Superior temporal gyrus (tissue), 1 donor: ENCODE measurements around the gene TK1.

Experiments used
- DNase-seq: peaks from one replicate; pipeline ENCODE4 v3.0.0-alpha.2; 2016; ENCODE audit errors: extremely low spot score

The TK1 gene

DNA sequence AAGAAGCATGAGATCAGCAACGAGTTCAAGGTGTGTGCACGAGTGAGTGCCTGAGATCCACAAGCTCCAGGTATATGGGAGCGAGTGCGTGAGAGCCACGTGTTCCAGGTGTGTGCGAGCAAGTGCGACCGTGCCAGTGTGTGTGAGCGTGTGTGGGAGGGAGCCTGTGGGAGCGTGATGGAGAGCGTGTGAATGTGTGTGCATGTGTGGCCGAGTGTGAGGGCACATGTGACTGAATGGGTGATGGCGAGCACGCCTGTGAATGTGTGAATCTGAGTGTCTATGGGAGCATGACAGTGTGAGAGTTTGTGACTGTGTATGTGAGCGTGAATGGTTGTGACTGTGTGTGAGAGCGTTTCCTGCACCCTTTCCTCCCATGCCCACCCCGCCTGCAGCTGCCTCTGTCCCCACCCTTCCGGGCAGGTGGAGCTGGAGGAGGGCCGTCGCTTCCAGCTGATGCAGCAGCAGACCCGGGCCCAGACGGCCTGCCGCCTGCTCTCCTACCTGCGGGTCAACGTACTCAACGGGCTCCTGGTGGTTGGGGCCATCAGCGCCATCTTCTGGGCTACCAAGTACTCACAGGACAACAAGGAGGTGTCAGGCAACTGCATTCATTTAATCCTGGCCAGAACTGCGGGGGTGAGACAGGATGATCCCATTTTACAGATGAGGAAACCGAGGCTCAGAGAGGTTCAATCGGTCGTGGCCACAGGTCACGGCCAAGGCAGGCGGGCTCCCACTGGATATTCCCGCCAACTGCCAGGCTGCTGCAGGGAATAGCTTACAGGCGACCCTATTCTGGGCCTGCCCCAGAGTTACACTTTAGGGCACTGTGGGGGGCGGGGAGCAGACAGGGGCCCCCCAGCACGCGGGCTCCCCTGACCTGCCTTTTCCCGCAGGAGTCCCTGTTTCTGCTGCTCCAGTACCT, 52.6 kb downstream of the TK1 start:
- peak; percentile 27 for DNase-seq

DNA sequence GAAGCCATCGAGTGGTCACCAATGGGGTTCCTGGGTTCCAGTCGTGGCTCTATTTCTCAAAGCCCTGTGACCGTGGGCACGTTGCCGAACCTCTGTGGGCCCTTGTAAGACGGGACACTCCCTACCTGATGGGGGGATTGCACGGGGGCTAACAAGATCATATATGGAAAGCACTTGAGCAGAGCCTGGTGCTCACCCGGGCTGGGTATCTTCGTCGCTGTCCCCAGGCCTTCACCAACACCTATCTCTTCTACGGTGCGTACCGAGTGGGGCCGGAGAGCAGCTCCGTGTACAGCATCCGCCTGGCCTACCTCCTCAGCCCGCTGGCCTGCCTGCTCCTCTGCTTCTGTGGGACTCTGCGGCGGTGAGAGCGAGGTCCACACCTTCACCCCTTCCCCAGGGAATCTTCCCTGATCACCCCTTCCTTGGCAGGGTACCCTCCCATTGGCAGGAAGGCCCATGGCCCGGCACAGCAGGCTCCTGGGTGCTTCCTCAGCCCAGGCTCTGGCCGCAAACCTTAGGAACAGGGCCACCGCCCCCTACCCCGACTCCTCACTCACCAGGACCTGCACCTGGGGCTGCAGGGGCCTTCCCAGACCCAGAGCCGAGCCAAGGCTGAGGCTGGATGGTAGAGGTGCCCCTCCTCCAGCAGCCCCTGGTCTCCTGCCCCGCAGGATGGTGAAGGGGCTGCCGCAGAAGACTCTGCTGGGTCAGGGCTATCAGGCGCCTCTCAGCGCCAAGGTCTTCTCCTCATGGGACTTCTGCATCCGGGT, 53.5 kb downstream of the TK1 start:
- no peak for DNase-seq

DNA sequence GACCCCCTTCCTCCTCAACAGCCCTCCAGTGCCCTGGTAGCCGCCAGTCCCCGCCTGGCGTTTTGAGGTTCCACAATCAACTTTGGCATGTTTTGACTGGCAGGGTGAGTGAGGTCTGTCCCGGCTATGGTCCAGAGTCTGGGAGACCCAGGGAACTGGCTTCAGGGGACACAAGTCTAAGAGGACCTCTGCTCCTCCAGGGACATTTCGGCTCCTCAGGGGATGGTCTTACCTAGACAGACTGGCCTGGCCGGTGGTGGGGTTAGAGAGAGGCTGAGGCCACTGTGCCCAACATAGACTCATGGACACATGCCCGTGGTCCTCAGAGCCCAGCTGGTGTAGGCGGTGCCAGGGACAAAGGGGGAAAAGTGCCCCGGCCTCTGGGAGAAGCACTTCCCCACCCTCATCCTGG, 54.1 kb downstream of the TK1 start:
- DNase-seq = no peak

DNA sequence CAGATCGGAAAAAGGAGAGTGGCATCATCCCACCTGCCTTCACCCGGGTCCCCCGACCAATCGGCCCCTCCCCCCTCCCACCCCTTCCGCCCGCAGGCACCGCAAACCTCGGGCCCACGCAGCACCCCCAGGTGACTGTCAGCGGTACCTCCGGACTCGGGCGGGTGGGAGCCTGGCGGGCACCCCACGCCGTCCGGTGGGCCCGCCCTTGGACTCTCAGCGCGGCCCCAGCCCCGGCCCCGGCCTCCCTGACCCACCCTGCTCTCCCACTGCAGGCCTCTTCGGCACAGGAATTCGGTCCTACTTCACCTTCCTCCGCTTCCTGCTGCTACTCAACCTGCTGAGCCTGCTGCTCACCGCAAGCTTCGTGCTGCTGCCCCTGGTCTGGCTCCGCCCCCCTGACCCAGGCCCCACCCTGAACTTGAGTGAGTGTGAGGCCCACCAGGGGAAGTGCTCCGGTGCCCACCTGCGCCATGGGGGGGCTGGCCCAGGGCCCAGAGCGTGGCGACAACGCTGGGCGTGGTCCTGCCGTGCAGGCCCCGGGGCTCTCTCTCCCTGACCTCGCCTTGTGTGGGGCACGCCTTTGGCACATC, 54.7 kb downstream of the TK1 start:
- no peak for DNase-seq

DNA sequence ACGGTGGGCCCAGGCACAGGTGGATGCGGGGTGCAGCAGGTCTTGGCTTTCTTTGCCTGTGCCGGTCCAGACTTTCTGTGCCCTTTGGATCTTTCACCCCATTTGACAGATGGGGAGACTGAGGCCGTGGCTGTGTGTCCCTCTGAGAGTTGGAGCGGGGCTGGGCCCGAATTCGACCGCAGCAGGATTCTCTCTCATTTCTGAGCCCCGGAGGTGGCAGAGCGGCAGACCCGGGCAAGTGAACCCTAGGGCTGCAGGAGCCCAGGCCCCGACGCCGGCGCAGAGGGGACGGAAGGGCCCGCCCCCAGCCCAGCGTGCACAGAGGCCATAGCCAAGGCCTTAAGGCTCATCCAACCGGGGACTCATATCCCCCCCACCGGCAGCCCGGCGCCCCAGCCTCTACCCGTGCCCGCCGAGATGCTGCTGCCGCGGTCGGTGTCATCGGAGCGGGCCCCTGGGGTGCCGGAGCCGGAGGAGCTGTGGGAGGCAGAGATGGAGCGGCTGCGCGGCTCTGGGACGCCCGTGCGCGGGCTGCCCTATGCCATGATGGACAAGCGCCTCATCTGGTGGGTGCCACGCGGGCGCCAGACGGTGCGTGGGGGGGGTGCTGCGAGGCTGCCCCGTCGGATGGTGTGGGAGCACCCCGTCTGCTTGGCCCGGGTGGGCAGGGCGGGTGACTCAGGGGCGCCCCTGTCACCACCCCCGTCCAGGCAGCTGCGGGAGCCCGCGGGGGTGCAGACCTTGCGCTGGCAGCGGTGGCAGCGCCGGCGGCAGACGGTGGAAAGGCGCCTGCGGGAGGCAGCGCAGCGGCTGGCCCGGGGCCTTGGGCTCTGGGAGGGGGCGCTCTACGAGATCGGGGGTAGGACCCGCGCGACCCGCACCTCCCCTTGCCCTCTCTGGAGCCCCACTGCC, 55.4 kb downstream of the TK1 start:
- DNase-seq = peak; percentile 33

DNA sequence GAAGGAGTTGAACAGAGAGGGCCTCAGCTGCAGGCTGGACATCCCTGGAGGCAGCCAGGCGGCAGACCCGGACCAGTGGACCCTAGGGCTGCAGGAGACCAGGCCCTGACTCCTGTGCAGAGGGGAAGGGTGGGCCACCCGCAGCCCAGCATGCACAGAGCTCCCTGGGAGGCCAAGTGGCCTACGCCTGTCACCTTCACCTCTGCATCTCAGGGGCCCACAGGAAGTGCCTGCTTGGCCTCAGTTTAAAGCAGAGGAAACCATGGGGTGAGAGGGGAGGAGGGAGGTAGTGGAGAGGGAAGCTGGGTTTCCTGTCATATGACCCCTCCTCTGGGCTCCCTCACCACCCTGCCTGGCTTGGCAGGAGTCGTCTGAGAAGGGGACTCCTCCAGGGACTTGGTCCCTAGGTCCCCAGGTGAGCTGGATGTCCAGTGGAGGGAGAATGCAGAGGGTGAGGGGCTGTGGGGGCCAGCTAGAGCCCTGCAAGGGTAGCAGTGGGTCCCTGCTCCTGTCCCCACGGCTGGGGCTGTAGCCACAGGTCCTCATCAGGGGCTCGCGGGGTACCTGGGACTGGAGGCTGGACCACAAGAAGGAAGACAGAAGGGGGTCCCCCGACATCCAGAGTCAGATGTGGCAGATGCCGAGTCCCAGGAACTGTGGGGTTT, 56.3 kb downstream of the TK1 start, which contains the start of gene TMC8:
TMC8 (plus strand) TSS at position 335 of the 665 bp plus-strand sequence. CDS start 818 bp downstream, outside the sequence.
- DNase-seq = peak; percentile 22

DNA sequence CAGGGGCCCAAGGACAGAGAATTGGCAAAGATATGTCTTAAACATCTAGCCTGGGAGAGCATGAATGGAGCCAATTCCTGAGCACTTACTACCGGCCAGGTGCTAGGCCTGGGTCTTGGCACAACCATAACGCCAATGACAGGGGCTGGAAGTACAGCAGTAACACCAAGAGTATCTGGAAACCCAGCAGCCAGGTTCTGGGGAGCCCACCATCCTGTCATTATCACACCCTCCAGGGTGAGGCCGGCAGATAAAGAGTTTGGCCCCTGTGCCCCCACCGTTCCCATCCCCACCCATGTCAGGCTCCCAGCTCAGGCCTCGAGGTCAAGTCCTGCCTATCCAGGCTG, 56.8 kb downstream of the TK1 start:
- no peak for DNase-seq

DNA sequence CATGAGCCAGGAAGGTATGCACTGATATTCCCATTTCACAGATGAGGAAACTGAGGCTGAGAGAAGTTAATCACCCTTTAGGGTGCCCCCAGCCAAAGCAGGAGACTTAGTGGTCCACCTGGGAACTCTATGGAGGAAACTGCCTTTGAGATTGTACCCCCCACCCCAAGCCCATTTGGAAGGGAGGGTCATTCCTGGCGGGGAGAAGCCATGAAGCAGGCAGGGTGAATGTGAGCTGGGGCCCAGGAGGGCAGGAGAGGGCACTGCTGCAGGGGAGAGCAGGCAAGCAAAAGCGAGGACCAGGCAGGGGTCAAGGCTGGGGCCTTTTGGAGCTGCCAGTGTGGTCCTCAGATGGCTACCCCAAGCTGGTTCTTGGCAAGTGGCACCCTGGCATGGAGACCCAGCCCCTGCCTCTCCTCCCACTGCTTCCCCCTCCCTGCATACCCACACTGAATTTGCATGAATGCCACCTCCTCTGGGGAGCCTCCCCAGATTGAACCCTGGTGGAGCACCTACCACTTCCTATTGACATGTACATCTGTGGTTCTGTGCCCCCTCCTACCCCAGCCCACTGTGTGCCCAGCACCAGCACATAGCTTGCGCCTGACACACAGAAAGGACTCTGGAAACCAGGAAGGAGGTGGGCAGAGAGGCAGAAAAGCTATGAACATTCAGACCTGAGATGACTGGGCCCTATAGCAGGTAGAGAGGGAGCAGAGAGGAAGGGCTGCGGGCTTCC, 57.3 kb downstream of the TK1 start:
- DNase-seq = no peak

DNA sequence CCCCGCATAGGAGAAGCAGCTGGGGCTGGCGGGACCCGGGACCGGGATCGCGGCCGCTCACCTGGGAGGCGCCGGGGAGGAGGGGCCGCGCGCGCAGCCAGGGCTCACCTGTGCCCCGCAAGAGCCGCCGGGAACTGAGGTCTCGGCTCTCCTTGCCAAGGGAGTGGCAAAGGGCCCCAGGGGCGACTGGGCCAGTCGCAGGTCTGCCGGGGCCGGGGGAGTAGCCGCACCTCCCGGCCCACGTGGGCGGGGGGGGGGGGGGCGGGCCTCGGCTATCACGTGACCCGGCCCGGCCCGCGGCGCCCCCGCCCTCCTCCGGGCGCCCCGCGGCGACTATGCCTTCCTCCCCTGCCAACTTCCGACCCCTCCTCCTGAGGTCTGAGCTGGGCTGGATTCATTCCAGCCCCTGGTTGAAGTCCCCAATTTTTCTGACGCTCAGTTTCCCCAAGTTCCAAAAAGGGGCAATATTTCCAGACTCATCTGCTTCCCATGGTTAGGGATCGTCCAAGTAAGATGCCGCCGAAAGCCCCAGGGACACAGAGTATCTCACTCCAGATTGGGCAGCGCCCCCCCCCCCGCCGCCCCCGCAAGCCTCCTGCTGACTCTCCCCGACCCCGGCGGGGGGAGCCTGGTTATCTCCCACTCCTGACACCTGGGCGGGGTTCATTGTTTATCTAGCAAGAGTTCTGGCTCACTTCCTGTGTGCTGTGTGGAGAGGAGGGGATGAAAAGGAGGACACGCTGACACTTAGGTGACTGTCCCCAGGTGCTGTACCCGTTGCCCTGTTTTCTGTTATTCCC, 58.1 kb downstream of the TK1 start, which contains the start of gene TMC6:
TMC6 (minus strand) TSS at position 205 of the 800 bp plus-strand sequence. CDS start 1,923 bp downstream, outside the sequence.
- peak; percentile 49 for DNase-seq

DNA sequence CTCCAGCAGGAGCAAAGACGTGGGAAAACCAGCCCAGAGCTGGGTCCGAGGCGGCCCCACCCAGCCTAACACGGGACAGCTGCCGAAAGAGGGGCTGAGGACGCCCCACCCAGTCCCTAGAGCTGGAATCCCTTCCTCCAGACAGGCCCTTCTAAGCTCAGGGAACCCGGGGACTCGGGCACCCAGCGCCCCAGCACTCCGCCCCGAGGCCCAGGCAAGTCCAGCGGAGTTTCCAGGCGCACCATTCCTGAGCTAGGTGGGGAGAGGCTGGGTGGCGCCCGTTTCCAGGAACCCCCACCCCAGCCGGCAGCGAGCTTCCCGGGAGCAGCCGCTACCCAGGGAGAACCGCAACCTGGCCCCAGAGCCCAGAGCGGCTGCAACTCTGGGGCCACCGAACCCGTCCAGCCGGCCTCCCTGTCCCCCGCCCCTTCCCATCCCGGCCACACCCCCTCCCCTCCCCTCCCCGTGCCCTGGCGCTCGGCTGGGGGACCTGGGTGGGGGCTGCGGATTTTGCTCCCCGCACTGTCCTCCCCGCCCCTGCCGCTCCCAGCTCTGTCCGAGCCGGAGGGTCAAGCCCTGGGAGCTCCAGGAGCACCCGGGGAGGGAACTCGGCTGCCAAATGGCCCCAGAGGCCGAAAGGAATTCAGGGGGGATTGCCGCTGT, 58.8 kb downstream of the TK1 start:
- no peak for DNase-seq

DNA sequence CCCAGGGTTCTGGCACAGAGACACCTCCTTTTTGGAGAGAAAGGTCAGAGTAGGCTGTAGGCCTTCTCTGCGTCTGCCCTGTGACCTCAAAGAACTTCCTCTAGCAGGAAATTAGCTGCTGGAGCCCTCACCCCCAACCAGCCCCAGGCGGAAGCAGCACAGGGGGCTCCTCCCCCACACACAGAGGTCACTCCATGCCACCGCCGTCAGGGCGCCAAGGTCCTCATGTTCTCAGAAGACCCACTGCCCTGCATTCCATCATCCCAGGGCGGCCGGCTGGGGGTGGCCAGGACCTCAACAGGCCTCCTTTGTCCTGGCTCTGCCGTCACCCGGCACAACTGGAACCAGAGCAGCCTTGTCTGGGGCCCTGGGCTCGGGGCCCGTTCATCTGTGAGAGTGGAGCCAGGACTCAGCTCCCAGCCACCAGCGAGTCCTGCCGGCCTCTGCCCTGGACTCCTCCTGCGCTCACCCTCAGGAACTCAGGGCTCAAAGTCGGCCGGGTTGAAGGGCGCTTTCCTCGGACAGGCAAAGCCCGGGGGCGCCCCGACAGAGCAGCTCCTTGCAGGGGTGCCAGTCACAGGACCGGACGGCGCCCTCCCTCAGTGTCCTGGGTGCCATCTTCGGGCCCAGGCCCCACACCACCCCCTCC, 59.5 kb downstream of the TK1 start:
- peak; percentile 90 for DNase-seq

DNA sequence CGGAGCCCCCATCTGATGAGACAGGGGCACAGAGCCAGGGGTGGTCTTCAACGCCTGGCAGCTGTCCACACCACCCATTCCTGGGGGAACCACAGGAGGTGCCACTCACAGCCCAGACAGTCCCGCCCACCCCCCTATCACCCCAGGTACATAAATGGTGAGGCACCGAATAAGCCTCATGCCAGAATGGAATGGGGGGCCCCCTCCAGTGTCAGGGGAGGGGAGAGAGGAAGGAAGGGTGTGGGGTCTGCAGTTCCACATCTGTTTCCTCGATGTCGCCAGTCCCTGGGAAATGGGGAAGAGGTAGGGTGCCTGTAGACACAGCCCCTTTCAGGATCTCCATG, 60.0 kb downstream of the TK1 start:
- no peak for DNase-seq

DNA sequence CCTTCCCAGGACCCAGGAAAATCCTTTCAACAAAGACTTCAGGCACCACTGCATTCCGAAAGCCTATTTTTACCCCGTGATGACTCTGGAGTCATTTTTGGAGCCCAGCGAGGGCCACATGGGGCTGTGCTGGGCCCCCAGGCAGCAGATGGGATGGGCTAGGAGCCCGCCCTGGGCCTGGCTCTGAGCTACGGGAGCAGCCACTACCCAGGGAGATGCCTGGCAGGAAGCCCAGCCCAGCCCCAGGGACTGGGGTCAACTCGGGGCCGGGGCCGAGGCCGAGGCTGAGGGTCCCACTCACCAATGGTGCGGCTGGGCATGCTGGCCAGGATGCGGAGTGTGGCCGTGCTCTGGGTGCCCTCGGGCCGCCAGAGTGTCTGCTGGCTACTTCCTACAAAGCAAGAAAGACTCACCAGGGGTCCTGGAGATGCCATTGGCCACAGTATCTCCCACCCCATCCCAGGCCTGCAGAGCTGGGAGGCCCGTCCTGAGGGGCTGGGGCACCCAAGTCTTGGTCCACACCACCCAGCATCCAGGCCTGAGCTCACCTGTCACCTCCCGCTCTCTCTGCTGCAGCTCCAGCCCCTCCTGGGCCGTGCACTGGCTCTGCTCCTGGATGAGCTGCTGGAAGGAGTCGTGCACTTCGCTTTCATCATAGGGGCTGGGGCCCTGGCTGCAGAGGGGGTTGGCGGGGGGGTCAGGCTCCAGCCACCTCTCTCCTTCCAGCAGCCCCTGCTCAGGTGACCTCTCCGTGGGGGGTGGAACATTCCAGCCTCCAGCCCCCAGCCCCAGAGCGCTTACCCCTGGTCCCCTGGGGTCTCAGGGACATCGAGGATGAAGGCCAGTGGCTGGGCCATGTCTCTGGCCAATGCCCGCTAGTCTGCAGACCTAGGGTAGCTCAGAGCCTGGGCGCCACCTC, 60.6 kb downstream of the TK1 start:
- DNase-seq = no peak

DNA sequence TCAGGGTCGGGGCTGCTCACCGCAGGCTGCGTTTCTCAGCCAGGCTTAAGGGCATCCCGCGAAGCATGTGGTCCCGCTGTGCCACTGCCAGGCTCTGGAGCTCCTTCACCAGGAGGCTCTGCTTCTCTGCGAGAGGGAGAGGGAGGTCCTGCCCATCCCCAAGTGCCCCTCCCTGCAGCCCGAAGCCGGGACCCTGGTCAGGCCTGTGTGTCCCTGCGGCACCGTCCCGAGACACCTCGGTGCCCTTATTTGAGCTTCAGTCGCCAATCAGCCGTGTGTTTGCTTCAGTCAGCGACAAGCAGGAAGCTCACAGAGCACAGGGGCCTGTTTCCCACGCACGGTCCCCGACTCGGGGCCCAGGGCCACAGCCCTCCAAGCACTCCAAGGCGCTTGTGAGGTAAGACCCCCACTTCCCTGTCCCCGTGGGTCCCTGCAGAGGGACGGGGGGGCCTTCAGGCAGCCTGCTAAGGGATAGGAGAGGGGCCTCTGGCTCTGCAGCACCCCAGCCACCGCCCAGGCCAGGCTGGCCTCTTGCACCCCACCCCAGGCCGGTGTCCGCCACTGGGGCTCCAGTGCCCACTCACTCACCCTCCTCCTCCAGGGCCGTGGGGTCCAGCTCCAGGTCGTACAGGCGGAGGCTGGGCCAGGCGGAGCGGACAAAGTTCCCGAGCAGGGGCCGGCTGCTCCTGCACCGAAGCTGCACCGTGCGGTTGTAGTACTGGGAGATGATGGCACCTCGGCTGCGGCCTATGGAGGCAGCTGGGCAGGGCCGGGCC, 61.5 kb downstream of the TK1 start:
- DNase-seq = no peak

DNA sequence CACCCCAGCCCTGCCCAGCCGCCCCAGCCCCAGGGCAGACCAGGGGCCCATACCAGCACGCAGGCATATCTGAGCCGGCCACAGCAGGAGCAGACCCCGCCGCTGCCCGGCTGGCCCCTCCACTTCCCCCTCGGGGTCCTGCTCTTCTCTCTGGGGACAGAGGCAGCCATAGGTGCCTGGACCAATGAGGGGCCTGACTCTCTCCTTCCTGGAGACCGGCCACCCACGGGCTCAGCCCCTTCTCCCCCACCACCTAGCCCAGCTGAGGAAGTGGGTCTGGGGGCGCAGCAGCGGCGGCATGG, 62.1 kb downstream of the TK1 start:
- no peak for DNase-seq
